ENCODE results near the gene GYPB.
"Not testable (repeated sequence)": the region's sequence is repeated elsewhere in the genome, so short reads cannot be mapped to it uniquely, and the experiment has no call there.

- TF ChIP-seq CTCF (IDR thresholded peaks at IDR 0.05); ZFX (IDR thresholded peaks at IDR 0.05; ENCODE audit: borderline replicate concordance): not testable (repeated sequence)
These were observed 18.7 kb downstream of the GYPB start for GRCh38 chr4:144000331-144000995.

All from 22Rv1 (cell line).